Measurements from ENCODE around the gene TSKS.
"Not testable (repeated sequence)": the region's sequence is repeated elsewhere in the genome, so short reads cannot be mapped to it uniquely, and the experiment has no call there.

TSKS gene

DNA sequence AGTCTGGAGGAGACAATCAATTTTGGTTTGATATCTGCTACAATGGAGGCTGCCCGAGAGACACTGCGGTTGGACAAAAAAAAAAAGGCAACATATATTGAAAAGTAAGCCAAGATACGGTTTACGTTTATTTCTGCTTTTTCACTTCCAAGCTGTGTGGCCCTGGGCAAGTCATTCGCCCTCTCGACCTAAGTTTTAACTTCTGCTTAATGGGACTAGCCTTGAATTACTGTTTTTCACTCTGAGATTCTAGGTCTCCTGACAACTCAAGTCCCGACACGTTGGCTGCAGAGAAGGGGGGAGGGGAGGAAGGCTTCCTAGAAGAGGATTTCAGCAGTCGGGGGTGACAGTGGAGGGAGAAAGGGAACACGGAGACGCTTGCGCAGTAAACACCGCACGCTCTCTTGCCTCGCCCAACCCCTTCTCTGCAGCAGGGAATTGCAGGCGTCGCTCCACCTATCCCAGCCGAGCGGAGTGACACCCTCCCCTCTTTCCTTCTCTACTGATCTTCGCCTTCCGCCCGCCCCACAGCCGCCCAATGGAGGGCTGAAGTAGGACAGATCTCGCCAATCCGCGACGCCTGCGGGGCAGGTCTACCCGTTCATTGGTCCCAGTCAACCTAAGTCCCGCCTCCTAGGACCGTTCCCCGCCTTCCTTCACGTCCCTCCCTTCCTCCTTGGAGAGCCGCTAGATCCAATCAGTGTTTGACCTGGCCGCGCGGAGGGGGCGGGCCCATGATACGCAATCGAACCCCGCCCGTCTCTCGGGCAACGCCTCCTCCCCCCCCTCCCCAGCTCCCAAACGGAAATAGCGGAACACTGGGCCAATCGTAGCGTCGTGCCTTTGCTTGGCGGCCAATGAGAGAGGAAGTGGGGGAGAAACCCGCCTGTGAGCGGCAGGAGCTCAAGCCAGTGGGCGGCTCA lies 3.2 kb upstream of the TSKS start:
- peak; percentile 98 for DNase-seq

DNA sequence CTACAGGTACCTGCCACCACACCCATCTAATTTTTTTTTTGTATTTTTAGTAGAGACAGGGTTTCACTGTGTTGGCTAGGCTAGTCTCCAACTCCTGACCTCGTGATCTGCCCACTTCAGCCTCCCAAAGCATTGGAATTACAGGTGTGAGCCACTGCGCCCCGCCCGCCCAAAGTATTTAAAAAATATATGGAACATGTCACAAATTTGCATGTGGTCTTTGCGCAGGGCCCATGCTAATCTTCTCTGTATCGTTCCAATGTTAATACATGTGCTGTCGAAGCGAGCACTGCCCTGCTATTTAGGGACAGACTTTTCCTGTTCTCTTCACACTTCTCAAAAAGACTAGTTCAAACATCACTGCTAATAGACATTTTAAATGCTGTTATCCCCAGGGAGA lies 1.2 kb upstream of the TSKS start:
- DNase-seq = no peak

DNA sequence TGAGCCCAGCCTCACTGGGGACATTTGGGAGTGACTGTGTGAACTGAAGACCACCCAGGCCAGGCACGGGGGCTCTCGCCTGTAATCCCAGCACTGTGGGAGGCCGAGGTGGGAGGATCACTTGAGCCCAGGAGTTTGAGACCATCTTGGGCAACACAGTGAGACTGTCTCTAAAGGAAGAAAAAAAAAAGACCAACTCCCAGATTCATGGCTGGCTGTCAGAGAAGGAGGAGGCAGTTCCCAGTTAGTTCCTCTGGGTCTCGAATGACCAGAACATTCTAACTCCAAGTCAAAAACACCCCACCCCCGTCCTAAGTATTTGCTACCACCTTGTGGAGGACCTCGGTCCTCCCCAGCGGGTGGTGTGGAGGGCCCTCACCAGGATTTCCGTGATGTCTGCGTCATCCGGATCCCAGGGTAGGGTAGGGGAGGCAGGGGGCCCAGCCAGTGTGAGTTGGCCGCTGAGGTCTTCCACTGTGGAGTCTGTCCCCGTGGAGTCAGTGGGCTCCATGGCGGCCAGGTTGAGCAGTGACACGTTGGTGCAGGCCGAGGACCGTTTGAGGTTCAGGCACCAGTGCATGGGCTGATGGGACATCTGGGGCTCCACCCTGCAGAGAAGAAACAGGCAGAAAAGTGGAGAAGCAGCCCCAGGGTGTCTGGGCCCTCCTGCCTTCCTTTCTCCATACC lies 1.3 kb downstream of the TSKS start:
- no peak for DNase-seq

DNA sequence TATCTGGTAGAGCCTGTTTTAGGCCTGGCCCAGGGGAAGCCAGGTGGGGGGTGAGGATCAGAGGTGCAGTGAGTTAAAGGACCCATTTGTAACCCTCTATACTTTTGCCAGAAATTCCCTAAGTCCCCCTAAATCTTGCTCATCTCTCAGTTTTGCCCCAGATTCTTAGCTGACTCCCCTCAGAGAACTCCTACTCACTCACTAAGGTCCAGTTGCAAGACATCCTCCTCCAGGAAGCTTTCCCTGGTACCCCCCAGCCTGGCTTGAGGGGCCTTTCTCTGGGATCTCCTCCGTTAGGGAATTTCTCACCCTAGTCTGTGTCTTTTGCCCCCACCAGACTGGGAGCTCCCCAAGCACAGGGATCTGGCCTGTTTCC lies 1.9 kb downstream of the TSKS start:
- DNase-seq = no peak

DNA sequence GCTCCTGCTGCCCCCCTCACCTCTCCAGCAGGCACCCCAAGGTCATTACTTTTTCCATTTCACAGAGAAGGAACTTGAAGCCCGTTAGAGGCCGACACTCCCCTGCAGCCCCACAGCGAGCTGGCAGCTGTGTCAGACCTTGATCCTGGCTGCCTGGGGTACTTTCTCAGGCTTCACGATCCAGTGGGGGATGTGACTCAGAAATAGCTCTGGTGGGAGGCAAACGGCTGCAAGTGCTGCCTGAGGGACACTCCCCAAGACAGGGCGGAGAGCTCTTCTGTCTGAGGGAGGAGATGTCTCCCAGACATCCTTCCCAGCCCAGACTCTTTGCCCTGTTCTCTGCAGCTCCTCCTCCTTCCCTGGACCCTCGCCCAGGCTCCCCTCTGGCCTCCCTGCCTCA lies 4.8 kb downstream of the TSKS start:
- DNase-seq = no peak

DNA sequence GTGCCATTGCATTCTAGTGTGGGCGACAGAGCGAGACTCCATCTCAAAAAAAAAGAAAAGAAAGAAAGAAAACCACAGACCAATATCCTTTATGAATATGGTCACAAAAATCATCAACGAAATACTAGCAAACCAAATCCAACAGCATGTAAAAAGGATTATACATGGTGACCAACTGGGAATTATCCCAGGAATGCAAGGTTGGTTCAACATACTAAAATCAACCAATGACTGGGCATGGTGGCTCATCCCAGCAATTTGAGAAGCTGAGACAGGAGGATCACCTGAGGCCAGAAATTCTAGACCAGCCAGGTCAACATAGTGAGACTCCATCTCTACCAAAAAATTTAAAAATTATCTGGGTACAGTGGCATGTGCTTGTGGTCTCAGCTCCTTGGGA lies 7.2 kb downstream of the TSKS start:
- no peak for DNase-seq

DNA sequence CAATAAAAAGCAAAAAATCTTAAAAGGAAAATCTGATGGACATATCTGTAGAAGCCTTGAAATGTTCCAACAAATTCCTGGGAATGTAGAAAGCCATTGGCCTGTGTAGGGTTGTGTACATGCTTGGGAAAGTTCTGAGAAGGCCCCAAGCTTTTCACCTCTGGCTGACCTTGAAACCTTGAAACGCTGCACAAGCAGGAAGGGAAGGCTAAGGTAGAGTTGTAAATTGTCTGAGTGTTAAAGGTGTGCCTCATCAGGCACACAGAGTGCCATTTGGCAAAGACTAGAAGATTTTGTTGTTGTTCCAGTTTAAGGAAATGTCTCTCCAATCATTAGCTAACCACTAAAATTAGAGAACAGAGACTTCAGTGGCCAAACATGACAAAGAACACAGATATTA lies 10.4 kb downstream of the TSKS start:
- DNase-seq = no peak

DNA sequence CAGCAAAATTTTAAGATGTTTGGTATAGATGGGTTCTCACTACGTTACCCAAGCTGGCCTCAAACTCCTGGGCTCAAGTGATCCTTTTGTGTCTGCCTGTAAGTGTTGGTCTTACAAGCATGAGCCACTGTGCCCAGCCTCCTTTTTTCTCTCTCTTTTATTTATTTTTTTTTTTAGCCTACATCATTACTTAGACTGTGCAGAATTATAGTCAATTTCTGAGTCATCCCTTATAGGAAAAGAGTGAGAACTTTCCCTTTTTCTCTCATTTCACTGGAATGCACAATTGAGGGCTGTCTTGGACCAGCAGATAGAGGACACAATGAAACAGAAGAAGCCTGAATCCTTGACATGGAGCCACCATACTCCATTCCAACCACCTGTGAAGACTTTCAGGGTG lies 13.3 kb downstream of the TSKS start:
- no peak for DNase-seq

DNA sequence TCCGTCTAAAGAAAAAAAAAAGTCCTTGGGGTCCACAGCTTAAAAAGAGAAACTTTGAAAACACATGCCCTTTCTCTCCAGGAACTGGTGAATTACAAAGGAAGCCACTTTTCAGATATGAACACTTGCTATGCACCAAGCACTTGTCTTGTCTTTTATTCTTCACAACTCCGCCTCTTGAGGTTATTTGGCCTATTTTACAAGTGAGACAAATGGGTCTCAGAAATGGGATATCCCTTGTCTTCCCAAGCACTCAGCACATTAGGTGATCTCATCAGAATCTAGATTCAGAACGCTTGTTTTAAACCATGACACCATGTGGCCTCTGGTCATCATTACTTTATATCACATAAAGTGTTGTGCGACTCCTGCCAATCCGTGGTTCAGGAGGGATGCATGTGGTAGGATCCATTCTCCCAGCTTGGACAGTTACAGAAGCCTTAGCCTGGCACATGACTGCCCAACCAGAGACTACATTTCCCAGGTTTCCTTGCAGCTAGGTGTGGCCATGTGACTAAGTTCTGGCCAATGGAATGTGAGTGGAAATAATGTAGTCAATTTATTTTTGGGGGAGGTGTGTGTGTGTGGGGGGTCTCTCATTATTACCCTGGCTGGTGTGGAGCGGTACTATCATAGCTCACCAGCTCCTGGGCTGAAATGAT lies 13.9 kb downstream of the TSKS start:
- DNase-seq = no peak

DNA sequence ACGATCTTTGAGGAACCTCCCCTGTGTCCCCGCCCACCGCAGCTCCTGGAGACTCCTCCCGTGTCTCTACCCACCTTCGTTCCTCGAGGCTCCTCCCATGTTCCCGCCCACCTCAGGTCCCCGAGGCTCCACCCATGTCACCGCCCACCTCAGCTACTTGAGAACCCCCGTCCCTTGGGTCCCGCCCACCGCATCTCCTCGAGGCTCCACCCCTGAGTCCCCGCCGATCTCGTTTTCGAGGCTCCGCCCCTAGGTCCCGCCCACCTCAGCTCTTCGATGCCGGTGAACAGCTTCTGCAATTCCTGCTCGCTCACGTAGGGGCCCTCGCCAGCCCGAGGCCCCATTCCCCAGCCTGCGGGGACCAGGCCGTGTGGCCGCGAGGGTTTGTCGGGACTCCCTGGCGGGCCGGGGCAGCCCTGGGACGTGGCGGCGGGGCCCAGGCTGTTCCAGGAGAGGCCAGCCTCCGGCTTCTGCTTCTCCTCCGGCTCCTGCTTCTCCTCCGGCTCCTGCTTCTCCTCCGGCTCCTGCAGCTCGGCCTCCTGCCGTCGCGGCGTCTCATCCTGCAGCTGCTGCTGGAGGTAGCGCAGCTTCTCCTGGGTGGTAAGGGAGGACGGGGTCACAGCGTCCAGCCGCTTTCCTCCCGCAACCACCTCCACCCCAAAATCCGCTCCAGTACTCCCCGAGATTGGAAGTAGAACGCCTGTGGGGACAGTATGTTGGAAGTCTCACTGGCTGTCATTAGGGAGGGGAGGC lies 16.7 kb downstream of the TSKS start:
- peak; percentile 25 for DNase-seq

DNA sequence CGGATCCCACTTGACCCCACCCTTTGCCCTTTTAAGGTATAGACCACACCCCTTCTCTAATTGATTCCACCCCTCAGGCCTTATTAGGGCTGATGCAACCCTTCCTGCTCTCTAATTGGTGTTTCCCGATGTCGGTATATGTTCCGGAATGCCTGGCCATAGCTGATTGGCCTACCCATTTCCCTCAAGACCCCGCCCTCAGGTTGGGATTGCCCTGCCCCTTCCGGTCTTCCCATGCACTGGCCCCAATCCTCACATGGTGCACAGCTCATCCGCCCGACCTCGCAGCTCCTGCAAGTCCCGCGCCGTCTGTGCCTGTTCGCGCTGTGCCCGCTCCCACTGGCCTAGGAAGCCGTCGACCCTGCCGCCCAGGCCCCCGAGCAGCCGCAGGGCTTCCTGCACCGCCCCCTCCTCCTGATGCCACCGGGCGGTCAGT lies 18.1 kb downstream of the TSKS start:
- no peak for DNase-seq

DNA sequence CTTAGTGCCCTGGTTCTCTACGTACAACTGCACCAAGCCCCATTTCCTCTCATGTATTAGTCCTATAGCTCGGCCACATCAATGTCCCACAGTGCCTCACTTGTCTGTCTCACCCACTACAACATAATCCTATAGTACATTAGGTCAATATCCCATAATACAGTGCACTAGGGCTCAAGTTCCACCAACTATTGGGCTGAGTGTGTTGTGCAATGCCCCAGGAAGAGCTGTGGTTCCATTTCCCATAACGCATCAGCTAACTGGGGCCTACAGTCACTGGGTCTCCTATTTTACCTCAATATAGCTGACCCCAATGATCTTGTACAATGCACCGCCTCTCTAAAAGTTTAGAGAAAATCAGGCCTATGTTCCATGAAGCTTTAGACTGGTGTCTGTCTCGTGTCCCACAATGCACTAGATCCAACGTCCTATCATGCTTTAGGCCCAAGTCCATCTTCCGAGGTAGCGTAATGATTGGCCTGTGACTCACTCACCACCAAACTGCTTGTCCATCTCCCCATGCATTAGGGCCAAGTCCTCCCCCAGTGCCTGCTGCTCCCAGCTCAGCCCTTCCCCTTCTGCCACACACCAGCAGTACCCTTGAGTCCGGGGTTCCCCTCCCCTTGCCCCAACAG lies 21.8 kb downstream of the TSKS start:
- DNase-seq = no peak

DNA sequence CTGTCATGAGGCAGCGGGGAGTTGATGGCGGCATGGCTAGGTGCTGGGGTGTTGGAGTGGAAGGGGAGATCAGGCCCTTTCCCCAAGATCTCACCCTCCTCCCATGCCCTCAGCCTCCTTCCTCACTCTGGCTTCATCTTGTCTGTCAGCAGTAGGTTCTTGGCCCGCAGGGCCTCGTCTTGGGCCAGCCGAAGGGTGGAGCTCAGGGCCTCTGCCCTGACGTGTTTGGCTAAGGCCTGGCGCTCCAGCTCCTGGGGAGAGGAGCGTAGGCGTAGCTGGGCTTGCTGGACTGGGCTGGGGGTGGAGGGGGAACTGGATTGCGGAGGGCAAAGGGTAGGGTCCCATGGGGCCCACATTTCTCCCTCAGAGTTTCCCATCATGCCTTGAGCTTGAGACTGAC lies 23.2 kb downstream of the TSKS start:
- no peak for DNase-seq

DNA sequence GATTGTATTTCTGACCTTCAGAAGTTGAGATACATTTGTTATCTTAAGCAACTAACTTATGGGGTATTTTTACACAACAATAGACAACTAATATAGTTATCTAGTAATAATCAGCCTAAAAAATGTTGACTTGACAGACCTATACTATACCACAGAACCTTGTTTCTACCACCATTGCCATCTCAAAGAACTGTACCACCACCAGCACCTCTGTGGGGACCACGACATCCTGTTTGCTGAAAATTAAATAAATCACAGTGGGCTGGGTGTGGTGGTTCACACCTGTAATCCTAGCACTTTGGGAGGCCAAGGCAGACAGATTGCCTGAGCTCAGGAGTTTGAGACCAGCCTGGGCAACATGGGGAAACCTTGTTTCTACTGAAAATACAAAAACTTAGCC lies 24.0 kb downstream of the TSKS start:
- DNase-seq = no peak

DNA sequence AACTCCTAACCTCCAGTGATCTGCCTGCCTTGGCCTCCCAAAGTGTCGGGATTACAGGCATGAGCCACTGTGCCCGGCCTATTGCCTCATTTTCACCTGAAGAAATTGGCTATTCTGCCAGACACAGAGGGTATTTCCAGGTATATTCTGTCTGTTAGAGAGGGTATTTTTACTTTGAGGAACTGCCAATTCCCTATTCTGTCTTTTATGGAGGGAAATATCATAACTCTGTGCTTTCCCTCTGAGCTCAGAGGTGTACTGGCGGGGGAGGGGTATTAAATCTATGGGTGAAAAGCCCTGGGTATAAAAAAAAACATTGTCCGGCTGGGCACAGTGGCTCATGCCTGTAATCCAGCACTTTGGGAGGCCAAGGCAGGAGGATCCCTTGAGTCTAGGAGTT lies 24.8 kb downstream of the TSKS start:
- DNase-seq = no peak

DNA sequence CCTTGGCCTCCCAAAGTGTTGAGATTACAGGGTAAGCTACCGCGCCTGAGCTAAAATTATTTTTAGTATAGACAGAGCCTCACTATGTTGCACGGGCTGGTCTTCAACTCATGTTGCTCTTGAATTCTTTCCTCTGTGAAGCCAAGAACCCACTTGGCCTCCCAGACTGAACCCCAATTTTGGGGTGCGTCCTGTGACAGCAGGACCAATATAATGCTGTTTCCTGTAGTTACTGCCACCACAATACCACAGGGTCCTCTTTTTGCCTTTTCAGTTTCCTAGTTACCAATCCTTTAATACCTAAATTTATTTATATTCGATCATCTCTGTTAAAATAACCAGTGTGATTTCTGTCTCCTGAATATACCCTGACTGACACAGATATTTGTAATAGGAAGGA lies 32.9 kb downstream of the TSKS start:
- DNase-seq = no peak

DNA sequence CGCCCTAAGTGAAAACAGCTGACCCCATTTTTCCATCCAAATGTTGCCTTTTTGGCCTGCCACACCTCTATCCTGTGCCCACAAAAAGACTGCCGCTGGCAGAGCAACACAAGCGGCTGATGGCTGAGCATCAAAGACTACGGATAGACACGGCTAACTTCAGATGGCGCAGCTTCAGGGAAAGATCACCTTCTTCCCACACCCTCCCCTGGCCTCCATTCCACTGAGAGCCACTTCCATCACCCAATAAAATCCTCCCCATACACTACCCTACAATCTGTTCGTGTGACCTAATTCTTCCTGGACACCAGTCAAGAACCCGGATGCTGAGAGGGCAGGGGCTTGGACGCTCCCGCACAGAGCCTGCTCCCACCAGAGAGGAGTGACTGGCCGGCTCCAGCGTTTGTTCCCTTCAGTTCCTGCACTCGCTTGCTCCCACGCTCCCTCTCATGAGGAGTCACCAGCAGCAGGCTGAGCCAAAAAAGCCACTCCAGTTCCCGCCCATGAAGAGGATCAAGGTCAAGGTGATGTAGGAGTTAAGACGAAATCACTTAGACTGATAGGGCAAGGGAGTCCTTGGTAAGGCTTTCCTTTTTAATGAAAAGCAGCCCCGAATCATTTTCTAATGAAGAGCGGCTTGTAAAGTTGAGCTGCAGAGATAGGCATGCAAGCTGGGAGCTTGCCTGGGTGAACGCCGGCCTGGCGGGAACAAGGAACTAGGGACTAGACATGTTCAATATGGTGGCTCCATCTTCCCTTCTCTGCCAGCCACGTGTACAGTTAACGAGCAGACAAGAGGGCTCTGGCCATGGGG lies 35.7 kb downstream of the TSKS start:
- DNase-seq = no peak

DNA sequence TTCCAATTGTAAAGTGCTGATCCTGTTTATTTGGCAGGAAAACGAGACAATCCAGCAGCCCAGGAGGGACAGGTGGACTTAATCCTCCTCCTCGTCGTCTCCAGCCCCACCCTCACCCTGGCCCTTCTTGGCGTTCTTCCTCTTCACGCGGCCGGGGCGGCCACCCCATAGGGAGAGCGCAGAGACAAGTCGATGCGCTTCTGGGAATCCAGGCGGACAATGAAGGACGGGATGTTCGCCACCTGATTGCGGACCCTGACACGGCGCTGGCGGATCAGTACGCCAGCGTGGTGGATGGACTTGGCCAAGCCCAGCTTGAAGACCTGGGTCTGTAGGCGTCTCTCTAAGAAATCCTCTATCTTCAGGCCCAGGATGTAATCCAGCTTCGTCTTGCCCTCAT lies 43.7 kb downstream of the TSKS start:
- DNase-seq = not testable (repeated sequence)

DNA sequence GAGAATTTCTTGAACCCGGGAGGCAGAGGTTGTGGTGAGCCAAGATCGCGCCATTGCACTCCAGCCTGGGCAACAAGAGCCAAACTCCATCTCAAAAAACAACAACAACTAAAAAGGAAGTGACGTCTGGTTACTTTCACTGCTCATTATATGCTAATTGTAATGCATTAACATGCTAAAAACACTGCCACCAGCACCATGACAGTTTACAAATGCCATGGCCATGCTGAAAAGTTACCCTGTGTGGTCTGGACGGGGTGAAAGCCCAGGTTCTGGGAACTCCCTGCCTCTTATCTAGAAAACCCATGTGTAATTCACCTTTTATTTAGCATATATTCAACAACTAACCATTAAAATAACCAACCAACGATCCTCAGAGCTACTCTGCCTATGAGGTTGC lies 44.1 kb downstream of the TSKS start:
- DNase-seq = no peak

DNA sequence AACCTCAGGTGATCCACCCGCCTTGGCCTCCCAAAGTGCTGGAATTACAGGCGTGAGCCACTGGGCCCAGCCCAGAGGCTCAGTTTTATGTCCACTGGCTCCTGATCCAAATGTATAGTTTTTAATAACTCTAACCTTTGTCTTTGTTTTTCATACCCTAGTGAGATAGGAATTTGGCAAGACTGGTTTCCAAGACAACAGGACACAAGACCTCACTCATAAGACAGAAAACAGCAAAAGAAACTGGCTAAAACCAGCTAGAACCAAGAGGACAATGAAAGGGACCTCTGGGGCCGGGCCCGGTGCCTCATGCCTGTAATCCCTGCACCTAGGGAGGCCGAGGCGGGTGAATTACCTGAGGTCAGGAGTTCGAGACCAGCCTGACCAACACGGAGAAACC lies 44.6 kb downstream of the TSKS start:
- no peak for DNase-seq

DNA sequence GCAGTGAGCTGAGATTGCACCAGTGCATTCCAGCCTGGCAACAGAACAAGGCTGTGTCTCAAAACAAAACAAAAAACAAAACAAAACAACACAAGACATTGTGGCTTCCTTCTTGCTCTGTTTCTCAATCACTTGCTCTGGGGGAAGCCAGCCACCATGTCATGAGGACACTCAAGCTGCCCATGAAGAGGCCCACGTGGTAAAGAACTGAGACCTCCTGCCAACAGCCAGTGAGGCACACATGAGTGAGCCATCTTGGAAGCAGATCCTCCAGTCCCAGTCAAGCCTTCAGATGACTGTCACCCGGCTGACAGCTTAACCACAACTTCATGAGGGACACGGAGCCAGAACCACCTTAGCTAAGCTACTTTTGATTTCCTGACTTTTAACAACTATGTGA lies 47.0 kb downstream of the TSKS start:
- no peak for DNase-seq

All from stimulated activated CD4-positive, alpha-beta T cell treated with anti-CD3 and anti-CD28 coated beads, Interleukin-12 subunit alpha, Interleukin-12 subunit beta, amount 100 ng/mL, for 4 hours (primary cell).